HFF-Myc (cell line): ENCODE results near the gene VENTX.
"Not testable (repeated sequence)": the region's sequence is repeated elsewhere in the genome, so short reads cannot be mapped to it uniquely, and the experiment has no call there.

Experiments
- DNase-seq: peaks from one replicate; pipeline ENCODE4 v3.0.0-alpha.2; 2011; ENCODE audit warnings: low read depth; ENCODE audit errors: extremely low read depth
- H3K4me3 ChIP-seq: replicated peaks from 2 replicates; pipeline ENCODE4 v1.5.1; 2011; ENCODE audit warnings: low read depth, mild to moderate bottlenecking, control low read depth, low read length
- TF ChIP-seq, protein P1 (sequence below): IDR thresholded peaks from 2 replicates; pipeline ENCODE4 v1.5.1; 2012; ENCODE audit warnings: mild to moderate bottlenecking, low read depth, low read length, control low read depth; ENCODE audit errors: missing control alignments

Gene VENTX

GRCh38 chr10:133261726-133262325 lies 24.2 kb downstream of the VENTX start:
- TF ChIP-seq, protein P1, sequence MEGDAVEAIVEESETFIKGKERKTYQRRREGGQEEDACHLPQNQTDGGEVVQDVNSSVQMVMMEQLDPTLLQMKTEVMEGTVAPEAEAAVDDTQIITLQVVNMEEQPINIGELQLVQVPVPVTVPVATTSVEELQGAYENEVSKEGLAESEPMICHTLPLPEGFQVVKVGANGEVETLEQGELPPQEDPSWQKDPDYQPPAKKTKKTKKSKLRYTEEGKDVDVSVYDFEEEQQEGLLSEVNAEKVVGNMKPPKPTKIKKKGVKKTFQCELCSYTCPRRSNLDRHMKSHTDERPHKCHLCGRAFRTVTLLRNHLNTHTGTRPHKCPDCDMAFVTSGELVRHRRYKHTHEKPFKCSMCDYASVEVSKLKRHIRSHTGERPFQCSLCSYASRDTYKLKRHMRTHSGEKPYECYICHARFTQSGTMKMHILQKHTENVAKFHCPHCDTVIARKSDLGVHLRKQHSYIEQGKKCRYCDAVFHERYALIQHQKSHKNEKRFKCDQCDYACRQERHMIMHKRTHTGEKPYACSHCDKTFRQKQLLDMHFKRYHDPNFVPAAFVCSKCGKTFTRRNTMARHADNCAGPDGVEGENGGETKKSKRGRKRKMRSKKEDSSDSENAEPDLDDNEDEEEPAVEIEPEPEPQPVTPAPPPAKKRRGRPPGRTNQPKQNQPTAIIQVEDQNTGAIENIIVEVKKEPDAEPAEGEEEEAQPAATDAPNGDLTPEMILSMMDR: no peak
- no peak for DNase-seq

GRCh38 chr10:133262696-133263095 lies 25.0 kb downstream of the VENTX start:
- DNase-seq: no peak
- TF ChIP-seq, protein P1: no peak
- no peak overlapping the region for H3K4me3 ChIP-seq

More at GRCh38 chr10:133261726-133262325, 24.2 kb downstream of the VENTX start:
- H3K4me3 ChIP-seq: peak overlapping the region; percentile 29

DNA sequence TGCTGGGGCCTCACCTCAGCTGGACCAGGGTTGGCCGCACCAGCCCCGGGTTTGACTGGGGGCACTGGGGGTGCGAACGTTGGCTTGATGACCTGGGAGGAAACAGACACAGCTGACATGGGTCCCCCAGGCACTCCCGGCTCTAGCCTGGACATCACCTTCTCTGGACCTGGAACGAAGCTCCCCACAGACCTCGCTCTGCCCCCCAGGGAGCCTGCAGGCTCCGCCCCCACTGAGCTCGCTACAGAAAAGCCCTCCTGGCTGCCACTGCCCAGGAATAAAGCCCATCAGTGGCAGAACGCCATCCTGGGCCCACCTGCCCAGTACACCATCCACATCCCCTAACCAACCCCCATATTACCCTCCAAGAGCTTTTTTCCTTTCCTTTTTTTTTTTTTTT lies 26.0 kb downstream of the VENTX start:
- TF ChIP-seq, protein P1: no peak
- no peak for DNase-seq
- H3K4me3 ChIP-seq: no peak overlapping the region

- no peak for DNase-seq
- TF ChIP-seq, protein P1: no peak
- no peak overlapping the region for H3K4me3 ChIP-seq
These were observed 26.8 kb downstream of the VENTX start for GRCh38 chr10:133264461-133264860.

DNA sequence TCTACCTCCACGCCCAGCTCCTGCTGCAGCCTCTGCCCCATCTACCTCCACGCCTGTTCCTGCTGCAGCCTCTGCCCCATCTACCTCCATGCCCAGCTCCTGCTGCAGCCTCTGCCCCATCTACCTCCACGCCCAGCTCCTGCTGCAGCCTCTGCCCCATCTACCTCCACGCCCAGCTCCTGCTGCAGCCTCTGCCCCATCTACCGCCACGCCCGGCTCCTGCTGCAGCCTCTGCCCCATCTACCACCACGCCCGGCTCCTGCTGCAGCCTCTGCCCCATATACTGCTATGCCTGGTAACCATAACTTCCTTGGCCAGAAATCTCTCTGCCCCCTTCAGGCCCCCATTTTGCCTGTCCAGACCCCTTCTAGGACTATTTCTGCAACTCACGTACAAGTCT lies 27.4 kb downstream of the VENTX start:
- DNase-seq, H3K4me3 ChIP-seq: not testable (repeated sequence)

DNA sequence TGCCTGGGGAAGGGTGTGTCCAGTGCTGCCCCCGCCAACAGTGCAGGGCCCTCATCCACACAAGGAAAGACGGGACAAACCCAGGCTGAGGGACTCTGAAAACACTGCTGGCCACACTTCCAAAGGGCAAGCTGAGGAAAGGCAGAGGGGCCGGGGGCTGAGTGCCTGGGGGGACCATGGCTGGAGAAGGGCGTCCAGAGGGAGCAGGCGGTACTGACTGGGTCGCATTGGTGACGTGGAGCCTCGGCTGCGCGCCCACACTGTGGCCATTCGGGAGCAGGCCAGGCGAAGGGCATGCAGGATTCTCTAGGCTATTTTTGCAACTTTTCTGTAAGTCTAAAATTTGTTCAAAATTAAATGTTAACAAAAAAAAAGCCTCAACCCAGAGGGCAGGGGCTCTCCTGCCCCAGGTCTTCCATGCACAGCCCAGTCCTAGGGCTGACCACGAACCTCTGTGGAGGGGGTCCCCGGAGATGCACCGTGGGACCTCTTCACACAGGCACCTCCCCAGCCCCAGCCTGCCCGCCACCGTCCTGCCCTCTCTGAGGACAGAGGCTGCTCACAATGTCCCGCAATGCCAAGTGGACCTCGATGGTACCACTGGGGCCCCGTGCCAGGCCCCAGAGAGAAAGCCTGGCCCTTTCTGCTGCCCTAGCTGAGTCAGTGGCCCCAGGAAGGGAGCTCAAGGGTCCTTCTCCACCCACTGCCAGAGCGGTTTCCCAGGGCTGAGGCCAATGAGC lies 28.6 kb downstream of the VENTX start:
- TF ChIP-seq, protein P1: no peak
- no peak for DNase-seq
- H3K4me3 ChIP-seq: no peak overlapping the region

- H3K4me3 ChIP-seq: no peak overlapping the region
- TF ChIP-seq, protein P1: no peak
These were observed 29.6 kb downstream of the VENTX start for GRCh38 chr10:133267293-133267692.

More at GRCh38 chr10:133267293-133267692, 29.6 kb downstream of the VENTX start:
- no peak for DNase-seq
